D721Med (cell line): ENCODE results near the gene PRAMEF12.

Source experiments
- DNase-seq: peaks from one replicate; pipeline ENCODE4 v3.0.0; 2011; ENCODE audit warnings: low spot score; ENCODE audit not compliant: insufficient read length
- FAIRE-seq: peaks from 2 replicates; lab custom pipeline; 2011; peaks lifted over from hg19 to GRCh38; lab: Jason Lieb, UNC
- TF ChIP-seq, protein P1 (sequence below): IDR thresholded peaks from 2 replicates; pipeline ENCODE4 v1.5.1; 2012; ENCODE audit warnings: mild to moderate bottlenecking, control low read depth; ENCODE audit not compliant: insufficient read depth; ENCODE audit errors: missing control alignments

The PRAMEF12 gene

DNA sequence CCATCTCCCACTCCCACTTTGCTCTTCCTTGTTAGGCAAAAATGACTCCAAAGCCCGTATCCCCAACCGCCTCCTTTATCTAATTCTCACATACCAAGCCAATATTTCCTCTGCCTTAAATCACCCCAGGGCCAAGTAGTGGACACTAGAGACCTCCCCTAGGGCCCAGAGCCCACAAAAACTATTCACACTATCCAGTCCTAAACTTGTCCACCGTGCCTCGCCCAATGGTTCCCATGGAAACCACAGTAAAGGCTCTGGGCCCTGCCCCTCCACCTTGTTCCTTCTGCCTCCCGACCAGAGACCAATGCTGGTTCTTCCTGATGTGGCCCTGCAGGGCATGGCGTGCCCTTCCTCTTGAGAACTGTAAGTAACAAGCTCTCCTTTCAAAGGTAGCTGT, 15.7 kb upstream of the PRAMEF12 start:
- TF ChIP-seq, protein P1, sequence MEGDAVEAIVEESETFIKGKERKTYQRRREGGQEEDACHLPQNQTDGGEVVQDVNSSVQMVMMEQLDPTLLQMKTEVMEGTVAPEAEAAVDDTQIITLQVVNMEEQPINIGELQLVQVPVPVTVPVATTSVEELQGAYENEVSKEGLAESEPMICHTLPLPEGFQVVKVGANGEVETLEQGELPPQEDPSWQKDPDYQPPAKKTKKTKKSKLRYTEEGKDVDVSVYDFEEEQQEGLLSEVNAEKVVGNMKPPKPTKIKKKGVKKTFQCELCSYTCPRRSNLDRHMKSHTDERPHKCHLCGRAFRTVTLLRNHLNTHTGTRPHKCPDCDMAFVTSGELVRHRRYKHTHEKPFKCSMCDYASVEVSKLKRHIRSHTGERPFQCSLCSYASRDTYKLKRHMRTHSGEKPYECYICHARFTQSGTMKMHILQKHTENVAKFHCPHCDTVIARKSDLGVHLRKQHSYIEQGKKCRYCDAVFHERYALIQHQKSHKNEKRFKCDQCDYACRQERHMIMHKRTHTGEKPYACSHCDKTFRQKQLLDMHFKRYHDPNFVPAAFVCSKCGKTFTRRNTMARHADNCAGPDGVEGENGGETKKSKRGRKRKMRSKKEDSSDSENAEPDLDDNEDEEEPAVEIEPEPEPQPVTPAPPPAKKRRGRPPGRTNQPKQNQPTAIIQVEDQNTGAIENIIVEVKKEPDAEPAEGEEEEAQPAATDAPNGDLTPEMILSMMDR: no peak
- DNase-seq (no peak), FAIRE-seq (no peak)

DNA sequence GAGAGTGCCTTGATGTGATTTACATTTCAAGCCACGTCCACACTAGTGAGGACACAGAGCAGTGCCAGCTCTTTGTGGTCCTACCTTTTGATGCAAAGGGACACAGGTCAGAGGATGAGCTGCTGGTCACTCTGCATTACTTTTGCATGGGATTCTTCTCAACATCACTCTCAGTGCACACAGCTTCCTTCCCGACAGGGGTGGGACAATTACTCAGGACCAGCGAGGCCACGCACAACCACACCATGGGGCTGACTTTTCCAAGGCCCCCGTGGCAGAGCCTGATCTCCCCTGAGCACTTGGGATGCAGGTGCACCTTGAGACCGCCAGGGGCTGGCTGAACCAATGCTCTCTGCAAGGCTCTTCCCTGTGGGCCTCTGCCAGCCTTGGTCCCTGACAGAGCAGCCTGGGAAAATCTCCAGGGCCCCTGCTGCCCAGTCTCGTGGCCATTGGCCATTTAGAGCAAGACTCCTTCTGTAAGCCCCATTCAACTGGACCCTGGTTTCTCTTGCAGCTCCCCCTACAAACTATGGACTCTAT, 13.2 kb upstream of the PRAMEF12 start:
- DNase-seq (no peak), FAIRE-seq (no peak)
- TF ChIP-seq, protein P1: no peak

DNA sequence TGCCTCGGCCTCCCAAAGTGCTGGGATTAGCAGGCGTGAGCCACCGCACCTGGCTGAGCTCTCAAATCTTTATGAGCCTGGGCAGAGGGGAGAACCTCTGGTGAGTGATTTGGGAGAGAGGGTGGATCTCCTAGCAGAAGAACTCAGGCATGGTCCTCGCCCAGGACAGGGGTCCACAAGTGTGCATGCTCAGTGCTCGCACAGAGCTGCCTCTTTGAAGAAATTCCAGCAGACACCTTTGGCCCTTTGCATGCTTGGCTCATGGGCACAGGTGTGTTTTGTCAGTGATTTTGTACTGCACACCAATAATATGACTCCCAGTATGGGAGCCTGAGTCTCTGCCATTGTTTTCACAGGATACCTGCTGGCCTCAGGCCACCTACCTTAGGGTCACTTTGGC, 11.8 kb upstream of the PRAMEF12 start:
- no peak for FAIRE-seq
- no peak for DNase-seq
- TF ChIP-seq, protein P1: no peak

DNA sequence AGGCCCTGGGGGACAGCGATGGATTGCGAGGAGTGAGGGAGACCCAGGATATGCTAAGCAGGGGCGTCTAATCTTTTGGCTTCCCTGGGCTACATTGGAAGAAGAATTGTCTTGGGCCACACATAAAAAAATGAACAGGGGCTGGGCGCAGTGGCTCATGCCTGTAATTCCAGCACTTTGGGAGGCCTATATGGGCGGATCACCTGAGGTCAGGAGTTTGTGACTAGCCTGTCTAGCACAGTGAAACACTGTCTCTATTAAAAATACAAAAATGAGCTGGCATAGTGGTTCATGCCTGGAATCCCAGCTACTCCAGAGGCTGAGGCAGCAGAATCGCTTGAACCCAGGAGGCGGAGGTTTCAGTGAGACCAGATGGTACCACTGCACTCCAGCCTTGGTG, 10.8 kb upstream of the PRAMEF12 start:
- TF ChIP-seq, protein P1: no peak
- no peak for DNase-seq
- no peak for FAIRE-seq

DNA sequence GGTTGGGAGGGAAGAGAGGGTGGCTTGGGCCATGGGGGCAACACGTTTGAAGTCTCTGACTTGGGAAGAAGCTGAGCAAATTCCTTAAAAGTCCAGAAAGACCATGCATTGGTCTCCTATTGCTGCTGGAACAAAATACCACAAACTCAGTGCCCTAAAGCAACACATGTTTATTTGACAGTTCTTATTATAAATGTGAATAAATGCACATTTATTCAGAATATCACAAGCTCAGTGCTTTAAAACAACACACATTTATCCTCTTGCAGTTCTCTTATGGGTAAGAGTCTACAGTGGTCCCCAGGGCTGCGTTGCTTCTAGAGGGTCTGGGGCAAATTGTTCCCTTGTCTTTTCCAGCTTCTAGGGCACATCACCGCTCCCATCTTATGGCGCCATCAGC, 10.1 kb upstream of the PRAMEF12 start:
- no peak for FAIRE-seq
- no peak for DNase-seq
- TF ChIP-seq, protein P1: no peak

DNA sequence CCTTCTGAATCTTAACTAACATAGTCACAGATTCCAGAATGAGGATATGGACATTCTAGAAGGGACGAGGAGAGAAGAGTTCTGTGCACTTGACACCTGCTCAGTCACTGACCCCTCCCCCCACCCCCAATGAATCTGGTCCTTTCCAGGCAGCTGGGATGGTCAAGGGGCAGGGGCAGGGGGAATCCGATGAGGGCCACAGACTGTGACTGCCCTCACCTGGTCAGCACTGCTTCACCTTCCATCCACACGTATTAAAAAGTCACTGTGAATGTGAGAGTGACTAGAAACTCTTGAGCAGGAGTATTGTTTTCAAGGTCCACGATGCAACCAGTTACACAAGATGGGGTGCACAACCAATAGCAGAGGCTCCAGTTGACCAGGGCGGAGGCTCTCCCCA, 9.5 kb upstream of the PRAMEF12 start:
- TF ChIP-seq, protein P1: no peak
- DNase-seq: no peak
- no peak for FAIRE-seq

DNA sequence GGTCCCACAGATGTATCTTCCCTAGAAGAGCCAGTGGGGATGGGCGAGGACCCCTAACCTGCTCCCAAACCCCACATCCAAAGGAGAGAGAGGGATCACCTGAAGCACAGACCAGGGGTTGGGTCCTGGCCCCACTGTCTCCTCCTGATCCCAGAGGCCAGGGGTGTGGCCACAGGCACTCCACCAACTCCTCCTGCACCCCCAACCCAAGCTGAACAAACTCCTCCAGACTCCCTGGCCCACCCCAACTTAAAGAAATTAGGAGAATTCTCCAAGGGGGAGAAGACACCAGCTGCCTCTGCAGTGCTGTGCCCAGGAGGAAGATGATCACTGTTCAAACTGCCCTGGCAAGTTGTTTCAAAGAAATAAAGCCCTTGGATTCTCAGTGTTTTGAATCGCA, 4.5 kb upstream of the PRAMEF12 start:
- no peak for FAIRE-seq
- TF ChIP-seq, protein P1: no peak
- no peak for DNase-seq
